Measurements from ENCODE around the gene MGAT3.
"Not testable (repeated sequence)": the region's sequence is repeated elsewhere in the genome, so short reads cannot be mapped to it uniquely, and the experiment has no call there.

MGAT3 gene

GRCh38 chr22:39409516-39410029, 47.2 kb upstream of the MGAT3 start:
- Histone ChIP-seq H4K20me1 (ENCODE audit: low read depth, low read length) (no peaks in the 10 kb centered on the region), H2AFZ (ENCODE audit: low read depth, low read length, severe bottlenecking) (no peak overlapping the region), H3K9me3 (ENCODE audit: insufficient read depth, low read length) (no peaks in the 10 kb centered on the region), H3K4me2 (ENCODE audit: low read depth, low read length, poor library complexity, severe bottlenecking) (no peak overlapping the region), H3K9me2 (replicated peaks; ENCODE audit: insufficient read depth, low read length) (no peaks in the 10 kb centered on the region), H3F3A (ENCODE audit: insufficient read depth) (peaks cover 3% of the 10 kb centered on the region; the same call in 1 of the 2 replicates), H3K79me2 (ENCODE audit: insufficient read depth, low read length) (peaks cover 12% of the 10 kb centered on the region), H3K9ac (ENCODE audit: low read length) (no peak overlapping the region), H3K27me3 (ENCODE audit: low read length) (no peaks in the 10 kb centered on the region), H3K36me3 (ENCODE audit: low read length) (no peaks in the 10 kb centered on the region), H3K27ac (ENCODE audit: low read depth, low read length) (no peak overlapping the region), H3K4me3 (ENCODE audit: insufficient read depth, low read length, poor library complexity, severe bottlenecking) (no peak overlapping the region)
- TF ChIP-seq CTCF (IDR thresholded peaks at IDR 0.05; ENCODE audit: insufficient read depth, low read length, poor library complexity, severe bottlenecking) (no peak), EZH2phosphoT487 (conservative IDR thresholded peaks at IDR 0.05; ENCODE audit: low read length) (no peak)

GRCh38 chr22:39410264-39410663, 46.5 kb upstream of the MGAT3 start:
- H3K36me3 ChIP-seq (ENCODE audit: low read length) = no peaks in the 10 kb centered on the region
- H3K9ac ChIP-seq (ENCODE audit: low read length) = no peak overlapping the region
- H3K27me3 ChIP-seq (ENCODE audit: low read length) = no peaks in the 10 kb centered on the region
- H3K27ac ChIP-seq (ENCODE audit: low read depth, low read length) = no peak overlapping the region
- TF ChIP-seq CTCF (IDR thresholded peaks at IDR 0.05; ENCODE audit: insufficient read depth, low read length, poor library complexity, severe bottlenecking) (no peak), EZH2phosphoT487 (conservative IDR thresholded peaks at IDR 0.05; ENCODE audit: low read length) (no peak)
- no peak overlapping the region for H3K4me2 ChIP-seq (ENCODE audit: low read depth, low read length, poor library complexity, severe bottlenecking)
- no peaks in the 10 kb centered on the region for H3K9me3 ChIP-seq (ENCODE audit: insufficient read depth, low read length)
- H4K20me1 ChIP-seq (ENCODE audit: low read depth, low read length) = no peaks in the 10 kb centered on the region
- H3K4me3 ChIP-seq (ENCODE audit: insufficient read depth, low read length, poor library complexity, severe bottlenecking) = no peak overlapping the region
- peaks cover 10% of the 10 kb centered on the region for H3K79me2 ChIP-seq (ENCODE audit: insufficient read depth, low read length)
- no peak overlapping the region for H2AFZ ChIP-seq (ENCODE audit: low read depth, low read length, severe bottlenecking)
- no peaks in the 10 kb centered on the region for H3K9me2 ChIP-seq (replicated peaks; ENCODE audit: insufficient read depth, low read length)
- peaks cover 3% of the 10 kb centered on the region; the same call in 1 of the 2 replicates for H3F3A ChIP-seq (ENCODE audit: insufficient read depth)

GRCh38 chr22:39411828-39412365, 44.9 kb upstream of the MGAT3 start:
- not testable (repeated sequence) for H3K4me3 ChIP-seq (ENCODE audit: insufficient read depth, low read length, poor library complexity, severe bottlenecking); H2AFZ ChIP-seq (ENCODE audit: low read depth, low read length, severe bottlenecking); H3K9me2 ChIP-seq (replicated peaks; ENCODE audit: insufficient read depth, low read length); H4K20me1 ChIP-seq (ENCODE audit: low read depth, low read length); H3K9me3 ChIP-seq (ENCODE audit: insufficient read depth, low read length); H3K27me3 ChIP-seq (ENCODE audit: low read length); H3K9ac ChIP-seq (ENCODE audit: low read length); H3F3A ChIP-seq (ENCODE audit: insufficient read depth); H3K36me3 ChIP-seq (ENCODE audit: low read length); H3K79me2 ChIP-seq (ENCODE audit: insufficient read depth, low read length)
- Histone ChIP-seq H3K27ac (ENCODE audit: low read depth, low read length) (peak overlapping the region; percentile 41; the same call in 1 of the 2 replicates), H3K4me2 (ENCODE audit: low read depth, low read length, poor library complexity, severe bottlenecking) (peak overlapping the region; percentile 17)

- not testable (repeated sequence) for H3K9me2 ChIP-seq (replicated peaks; ENCODE audit: insufficient read depth, low read length); H3K27me3 ChIP-seq (ENCODE audit: low read length); H3K9me3 ChIP-seq (ENCODE audit: insufficient read depth, low read length); H3K4me2 ChIP-seq (ENCODE audit: low read depth, low read length, poor library complexity, severe bottlenecking); H3K27ac ChIP-seq (ENCODE audit: low read depth, low read length); H3K79me2 ChIP-seq (ENCODE audit: insufficient read depth, low read length); H2AFZ ChIP-seq (ENCODE audit: low read depth, low read length, severe bottlenecking); H3K36me3 ChIP-seq (ENCODE audit: low read length); H3K4me3 ChIP-seq (ENCODE audit: insufficient read depth, low read length, poor library complexity, severe bottlenecking); H4K20me1 ChIP-seq (ENCODE audit: low read depth, low read length); H3F3A ChIP-seq (ENCODE audit: insufficient read depth); H3K9ac ChIP-seq (ENCODE audit: low read length)
These were observed 43.6 kb upstream of the MGAT3 start for GRCh38 chr22:39413204-39413603.

Measured in SU-DHL-6 (cell line).